HG03457 (cell line): ENCODE results near the gene RRP1.
A peak's percentile ranks its signal among the peaks of the same experiment; 100 is the strongest.

Source experiments
- ATAC-seq: cut with Tn5 transposase; IDR thresholded peaks from one replicate; pipeline ENCODE4 v1.9.1; 2021; ENCODE audit warnings: moderate number of reproducible peaks; ENCODE audit not compliant: unreplicated experiment

The RRP1 gene

DNA sequence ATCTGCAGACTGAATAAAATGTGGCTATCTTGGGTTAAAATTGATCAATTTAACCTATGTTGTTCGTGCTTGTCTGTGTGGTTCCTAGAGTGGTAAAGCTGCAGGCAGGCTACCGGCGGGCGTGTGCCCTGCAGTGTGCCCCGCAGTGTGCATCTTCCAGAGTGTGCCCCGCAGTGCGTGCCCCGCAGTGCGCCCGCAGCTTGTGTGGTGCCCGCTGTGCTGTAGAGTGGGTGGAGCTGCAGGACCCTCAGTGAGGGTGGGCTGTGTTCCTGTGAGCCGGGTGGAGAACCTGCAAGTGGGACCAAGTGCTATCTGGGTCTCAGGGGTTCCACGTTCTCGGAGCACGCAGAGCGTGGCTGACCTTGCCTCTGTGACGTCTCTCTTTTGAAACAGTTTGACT, 10.7 kb downstream of the RRP1 start:
- no peak for ATAC-seq

DNA sequence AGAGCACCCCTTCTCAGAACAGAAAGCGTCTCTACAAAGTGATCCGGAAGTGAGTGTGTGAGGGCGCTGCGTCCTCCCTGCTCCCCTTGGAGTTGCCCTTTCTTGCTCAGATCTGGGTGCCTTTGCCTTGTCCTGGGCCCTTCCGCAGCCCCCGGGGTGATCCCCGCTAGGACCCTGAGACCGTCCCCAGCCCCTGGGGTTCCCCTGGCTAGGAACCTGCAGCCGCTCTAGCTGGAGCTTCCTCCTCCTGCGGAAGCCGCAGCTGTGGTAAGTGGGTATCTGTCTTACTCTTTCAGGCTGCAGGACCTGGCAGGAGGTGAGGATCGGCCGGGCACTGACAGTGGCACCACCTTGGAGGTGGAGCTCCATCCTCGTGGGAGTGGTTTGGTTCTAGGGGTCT, 11.2 kb downstream of the RRP1 start:
- no peak for ATAC-seq

DNA sequence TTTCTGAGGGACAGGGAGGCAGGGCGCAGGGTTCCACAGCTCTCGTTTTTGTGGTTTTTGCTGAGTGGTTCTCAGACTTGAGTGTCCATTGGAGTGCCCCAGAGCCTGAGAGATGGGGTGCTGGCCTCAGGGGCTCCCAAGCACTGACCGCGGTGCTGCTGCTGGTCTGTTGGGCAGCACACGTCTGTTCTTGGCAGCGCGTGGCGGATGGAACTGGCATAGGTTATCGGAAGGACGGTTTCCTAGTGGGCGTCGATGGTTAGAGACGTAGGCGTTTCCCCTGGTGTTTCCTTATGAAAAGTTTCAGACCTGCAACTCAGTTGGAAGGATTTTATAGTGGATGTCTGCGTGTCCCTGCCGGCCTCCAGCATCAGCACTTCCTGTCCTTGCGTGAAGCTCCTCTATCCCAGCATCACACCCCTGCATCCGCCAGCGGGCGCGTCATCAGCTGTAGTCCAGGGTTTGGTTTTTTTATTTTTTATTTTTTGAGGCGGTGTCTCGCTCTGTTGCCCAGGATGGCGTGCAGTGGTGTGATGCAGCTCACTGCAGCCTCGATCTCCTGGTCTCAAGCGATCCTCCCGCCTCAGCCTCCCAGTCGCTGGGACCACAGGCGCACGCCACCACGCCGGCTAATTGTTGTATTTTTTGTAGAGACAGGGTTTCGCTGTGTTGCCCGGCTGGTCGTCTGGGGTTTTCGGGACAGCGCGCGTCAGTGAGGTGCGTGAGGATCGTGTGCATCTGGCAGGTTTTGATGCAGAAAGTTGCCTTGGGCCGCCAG, 11.8 kb downstream of the RRP1 start:
- no peak for ATAC-seq

DNA sequence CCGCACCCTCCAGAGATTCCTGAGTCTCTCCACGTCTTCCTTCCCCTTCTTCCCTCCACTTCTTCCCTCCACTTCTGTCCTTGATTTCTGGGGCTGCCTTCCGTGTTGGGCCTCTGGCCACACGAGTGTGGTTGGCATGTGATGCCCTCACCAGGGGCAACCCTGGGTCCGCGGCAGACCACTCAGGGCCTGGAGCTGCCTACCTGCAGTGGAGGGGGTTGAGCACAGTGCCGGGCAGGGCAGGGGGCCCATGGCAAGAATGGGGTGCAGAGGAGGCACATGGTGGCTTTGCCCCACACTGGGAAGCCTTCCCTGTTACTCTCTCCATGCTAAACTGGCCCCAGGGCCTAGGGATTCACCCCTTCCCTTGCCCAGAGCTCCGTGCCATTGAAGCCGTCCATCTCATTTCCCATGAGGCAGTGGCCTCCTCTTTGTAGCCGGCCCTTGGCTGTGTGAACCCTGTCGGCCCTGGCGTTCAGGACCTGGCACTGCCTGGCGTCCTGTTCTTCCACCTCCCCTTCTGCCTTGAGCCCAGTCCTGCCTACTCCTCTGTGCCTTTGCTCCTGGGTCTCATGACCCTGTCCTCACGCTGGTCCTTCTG, 13.4 kb downstream of the RRP1 start:
- ATAC-seq: no peak

DNA sequence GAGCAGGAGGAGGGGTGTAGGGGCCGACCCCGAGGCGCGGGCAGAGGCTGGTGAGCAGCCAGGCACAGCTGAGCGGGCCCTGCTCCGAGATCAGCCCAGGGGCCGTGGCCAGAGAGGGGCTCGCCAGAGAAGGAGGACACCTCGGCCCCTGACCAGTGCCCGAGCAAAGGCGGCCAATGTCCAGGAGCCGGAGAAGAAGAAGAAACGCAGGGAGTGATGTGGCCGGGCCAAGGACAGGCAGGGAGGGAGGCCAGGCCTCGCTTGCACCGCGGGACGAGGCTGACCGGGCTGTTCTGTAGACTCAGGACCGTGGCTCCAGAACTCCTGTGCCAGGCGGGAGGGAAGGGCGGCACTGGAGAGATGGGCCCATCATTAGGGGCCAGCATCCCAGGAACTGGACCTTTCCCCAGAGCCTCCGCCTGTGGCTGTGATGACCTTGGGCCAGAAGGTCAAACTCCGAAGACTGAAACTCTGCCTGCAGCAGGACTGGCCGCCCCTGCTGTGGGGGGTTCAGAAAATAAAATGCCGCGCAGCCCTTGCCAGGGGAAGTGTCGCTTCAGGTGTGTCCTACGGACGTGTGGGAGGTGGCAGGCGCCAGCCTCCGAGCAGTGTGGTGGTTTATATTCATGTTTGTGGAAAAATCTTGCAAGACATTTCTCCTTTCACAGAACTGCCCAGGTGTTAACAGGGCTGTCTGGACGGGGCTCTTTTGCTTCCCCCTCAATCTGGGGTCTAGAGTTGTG, 14.4 kb downstream of the RRP1 start:
- no peak for ATAC-seq

DNA sequence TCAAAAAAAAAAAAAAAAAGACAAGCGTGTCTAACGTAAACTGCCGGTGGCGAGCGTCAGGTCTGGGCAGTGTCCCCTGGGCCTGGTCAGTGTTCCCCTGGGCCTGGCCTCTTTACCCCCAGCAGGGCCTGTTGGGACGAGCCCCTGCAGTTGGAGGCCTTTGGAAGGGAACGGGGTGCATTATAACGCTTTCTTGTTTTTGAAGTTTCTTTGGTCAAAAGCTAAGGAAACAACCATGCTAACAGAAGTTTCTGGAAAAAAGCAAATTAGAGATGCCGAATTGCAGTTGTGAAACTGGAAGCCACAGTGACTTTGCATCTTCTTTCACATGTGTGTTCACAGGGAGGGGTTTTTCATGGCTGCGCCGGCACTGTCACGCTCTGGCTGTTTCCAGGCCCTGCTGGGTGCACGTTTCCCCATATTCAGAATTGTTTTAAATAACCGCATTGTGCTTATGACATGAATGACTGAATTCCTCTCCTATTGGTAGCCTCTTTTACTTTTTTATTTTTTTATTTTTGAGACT, 16.0 kb downstream of the RRP1 start:
- ATAC-seq: peak; percentile 54

DNA sequence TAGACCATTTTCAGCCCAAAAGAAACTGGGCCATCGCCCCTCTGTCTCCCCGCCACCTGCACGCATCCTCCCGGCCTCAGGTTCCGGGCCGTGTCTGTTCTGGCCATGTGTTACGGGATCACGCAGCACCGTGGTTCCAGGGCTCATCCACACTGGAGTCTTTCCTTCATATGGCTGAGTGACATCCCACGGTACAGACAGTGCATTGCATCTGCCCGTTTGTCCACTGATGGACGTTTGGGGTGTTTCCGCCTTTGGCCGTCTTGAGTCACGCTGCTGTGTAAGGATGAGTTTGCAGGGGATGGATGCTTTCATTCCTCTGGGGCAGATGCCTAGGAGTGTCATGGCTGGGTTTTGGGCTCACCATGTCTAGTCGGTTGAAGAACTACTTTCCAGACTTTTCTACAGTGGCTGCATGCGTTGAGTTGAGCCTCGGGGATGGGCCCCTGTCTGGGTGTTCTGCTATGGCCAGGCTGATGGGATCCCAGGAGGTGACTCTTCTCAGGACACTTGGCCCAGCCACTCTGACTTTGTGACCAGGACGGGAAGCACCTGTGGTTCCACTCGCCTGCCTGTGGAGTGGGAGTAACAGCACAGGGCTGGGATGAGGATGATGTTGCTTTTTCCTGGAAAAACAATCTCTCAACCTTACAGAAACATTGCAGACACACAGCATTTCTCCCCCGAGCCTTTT, 16.8 kb downstream of the RRP1 start:
- no peak for ATAC-seq

DNA sequence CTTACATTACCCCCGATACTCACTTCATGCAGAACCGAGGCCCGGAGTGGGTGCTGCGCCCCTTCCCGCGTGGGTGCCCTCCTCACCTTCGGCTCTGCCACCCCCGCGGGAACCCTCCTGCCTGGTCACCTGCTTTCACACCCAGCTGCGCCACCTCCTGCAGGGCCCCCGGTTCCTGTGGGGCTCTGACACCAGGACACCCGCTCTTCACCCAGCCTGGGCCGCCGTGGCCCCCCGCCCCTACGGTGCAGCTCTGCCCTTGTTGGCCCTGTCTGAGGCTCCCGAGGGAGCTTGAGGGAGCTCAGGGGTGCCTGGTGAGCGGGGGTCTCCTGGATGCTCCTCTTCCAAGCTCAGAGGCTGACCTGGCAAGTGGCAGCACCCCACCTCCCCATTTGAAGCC, 19.0 kb downstream of the RRP1 start:
- ATAC-seq: no peak

DNA sequence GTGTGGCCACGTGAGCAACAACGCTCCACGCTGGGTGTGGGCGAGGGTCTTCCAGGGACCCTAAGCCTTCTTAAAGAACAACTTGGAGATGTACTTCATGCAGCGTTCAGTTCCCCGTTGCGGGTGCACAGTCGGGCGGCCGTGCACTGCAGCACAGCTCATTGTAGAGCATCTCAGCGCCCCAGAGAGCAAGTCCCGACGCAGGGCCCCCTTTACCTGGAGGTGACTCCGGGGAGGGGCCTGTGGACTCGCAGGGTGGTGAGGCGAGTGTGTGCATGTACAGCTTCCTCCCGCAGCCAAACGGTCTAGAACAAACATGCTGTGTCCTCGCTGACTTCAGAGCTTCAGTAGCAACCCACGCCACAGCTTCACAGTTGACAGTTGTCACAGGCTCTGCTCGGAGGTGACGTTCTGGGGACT, 19.5 kb downstream of the RRP1 start:
- ATAC-seq: no peak

DNA sequence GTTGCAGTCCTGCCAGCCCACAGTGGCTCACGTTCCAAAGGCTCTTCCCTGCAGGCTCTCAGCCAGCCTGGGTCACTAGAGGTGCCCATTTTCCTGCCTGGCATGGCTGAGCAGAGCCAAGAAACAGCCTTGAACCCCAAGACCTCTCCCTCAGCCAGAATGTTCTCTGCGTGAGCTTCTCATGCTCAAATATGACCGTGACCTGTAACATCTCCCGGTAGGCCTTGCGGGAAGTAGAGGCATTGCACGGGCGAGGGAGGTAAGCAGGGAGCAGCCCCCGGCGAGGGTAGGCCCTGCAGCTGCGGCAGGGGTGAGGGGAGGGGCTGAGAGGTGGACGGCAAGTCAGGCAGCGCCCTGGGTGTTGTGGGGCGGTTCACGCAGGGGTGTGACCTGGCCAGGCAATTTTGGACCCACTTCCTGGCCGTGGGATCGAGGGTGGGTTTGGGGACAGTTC, 20.0 kb downstream of the RRP1 start:
- ATAC-seq: no peak

DNA sequence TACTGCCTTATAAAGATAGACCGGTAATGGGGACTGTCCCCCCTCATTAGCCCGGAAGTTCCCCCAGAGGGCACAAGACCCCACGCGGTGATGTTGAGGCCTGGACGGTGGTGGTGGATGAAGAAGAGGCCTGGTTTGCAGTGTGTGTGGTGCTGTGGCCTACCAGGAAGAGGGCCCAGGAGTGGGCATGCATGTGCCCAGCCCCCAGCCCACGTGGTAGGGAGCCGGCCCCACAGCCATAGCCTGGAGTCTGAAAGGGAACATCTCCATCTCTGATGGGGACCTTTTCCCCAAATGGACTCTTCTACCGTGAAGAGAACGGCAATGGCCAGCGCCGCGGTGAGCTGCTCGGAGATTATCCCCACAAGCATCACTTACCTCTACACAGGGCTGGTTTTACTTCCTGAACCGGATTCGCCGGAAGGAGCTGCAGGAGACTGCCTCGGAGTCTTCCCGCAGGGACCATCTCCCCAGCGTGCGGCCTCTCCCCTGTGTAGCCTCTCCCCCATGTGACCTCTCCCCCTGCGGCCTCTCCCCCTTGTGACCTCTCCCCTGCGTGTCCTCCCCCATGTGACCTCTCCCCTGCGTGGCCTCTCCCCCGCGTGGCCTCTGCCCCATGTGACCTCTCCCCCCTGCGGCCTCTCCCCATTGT, 20.6 kb downstream of the RRP1 start:
- ATAC-seq: no peak

DNA sequence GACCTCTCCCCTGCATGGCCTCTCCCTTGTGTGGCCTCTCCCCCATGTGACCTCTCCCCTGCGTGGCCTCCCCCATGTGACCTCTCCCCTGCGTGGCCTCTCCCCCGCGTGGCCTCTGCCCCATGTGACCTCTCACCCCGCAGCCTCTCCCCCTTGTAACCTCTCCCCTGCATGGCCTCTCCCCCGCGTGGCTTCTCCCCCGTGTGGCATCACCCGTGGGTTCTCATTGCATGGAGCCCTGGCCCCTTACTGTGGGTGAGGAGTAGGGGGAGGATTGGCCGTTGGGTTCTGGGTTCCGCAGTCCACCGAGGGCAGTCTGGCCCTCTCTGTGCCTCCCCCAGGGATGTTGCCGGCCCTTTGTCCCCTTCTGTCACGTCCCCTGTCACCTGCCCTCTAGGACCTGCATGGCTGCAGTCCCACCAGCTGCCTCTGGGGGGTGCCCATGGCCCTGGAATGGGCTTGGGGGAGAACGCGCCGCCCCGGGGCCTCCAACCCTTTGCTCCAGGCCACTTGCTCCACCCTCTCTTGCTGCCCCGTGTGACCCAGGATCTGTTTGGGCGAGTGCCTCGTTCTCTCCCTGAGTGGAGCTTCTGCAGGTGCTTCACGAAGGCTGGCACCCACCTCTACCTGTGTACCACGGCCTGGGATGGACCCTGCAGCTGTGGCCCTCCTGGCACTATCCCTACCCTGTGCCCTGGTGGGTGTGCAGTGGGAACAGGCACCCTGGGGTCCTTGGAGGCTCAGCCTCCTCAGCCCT, 21.3 kb downstream of the RRP1 start:
- ATAC-seq: no peak

DNA sequence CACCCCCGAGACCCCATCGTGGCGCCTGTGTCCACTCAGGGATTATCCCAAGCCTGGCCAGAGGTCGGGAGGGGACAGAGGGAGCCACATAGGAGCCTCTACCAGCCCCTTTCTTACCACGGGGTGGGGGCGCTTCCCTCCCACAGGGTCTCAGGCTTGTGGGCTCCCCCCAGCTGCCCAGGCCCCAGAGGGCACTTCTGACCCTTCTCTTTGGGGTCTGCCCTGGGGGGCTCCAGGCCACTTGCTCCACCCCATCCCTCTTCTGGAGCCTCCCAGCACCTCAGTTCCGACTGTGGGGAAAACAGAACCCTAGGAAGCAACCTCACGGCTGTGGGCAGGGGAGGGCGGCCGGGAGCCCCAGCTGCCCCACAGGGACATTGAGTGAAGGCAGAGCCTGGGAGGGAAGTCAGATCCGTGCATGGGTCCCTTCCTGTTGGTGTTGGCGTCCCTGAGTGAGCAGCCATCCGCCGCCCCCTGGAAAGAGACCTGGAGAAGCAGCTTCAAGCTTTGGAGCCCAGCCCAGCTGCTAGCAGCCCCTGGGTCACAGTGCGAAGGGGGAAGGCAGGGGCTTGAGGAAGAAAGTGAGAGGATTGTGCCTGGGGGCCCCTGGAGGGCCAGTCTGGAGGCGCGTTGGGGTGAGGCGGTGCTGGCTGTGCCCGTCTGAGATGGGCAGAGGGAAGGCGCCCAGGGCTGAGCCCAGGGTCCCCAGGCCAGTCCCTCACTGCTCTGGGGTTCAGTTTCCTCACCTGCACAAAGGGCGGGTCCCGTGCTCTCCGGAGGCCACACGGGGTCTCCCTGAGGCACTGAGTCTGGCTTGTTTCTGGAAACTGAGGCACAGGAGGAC, 22.1 kb downstream of the RRP1 start:
- ATAC-seq: no peak

DNA sequence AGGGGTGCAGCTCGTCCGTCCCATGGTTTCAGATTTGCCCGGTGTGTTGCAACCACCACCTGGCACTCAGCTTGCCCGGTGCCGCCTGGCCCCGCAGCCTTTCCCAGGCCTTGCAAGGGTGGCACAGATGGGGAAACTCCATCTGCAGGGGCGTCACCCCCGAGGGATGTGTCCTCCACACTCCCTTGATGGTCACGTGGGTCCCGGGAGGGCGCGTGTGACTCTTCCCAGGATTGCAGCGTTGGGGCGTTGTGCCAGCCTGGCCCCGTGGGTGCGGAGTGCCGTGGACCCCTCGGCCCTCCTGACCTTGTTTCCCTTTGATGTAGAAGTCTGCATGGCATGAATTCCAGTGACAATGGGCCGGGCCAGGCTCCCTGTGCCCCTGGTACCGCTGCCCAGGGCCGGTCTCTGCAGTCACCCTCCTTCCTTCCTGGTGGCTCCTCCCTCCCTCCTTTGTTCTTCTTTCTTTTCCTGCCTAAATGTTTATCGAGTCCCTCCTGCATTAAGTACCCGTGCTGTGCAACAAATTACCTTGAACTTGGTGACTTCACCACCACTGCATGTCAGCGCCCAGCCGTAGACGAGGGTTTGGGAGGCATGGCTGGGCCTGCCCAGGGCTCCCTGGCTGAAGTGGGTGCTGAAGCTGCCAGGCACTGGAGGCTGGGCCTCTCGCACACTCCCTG, 22.9 kb downstream of the RRP1 start:
- no peak for ATAC-seq

DNA sequence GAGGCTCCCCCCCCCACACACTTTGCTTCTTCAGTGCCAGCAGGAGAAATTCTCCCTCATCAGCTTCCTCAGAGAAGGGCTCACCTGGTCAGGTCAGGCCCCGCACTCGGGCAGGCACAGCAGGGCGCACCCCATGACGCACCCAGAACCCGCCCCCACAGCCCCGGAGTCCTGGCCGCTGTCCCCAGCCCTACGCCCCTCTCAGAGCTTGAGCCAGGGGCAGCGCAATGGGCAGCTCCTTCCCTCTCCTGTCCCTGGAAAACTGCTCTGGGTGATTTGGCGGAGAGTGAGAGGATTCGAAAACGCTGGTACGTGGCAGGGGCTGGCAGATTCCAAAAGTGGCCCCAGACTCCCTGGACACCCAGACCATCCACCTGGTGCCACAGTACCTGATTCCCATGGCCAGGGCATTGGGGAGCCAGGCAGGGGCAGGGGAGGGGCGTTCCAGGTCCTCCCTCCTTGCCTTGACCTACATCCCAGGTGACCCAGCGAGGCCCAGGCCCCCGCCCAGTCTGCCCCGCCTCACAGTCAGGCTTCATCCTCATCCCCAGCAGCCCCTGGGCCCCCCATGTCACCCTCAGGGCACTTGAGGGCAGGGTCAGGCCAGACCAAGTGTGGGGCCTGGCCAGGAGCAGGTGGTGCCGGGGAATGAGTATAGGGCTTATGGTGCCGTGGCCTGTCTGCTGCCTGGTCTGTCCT, 23.7 kb downstream of the RRP1 start:
- ATAC-seq: no peak

DNA sequence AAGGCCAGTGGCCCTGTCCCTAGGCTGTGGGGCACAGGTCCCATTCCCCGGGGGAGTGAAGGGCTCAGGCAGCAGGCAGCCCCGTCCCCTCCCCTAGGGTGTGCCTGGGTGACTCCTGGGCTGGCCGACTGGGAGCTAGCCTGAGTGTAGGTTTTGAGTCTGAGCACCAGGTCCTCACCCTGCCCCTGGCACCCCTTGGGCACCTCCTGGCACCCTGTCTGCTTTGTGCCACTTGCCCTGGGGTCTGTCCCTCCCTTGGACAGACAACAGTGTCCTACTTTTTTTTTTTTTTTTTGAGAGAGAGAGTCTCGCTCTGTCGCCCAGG, 24.2 kb downstream of the RRP1 start:
- no peak for ATAC-seq

DNA sequence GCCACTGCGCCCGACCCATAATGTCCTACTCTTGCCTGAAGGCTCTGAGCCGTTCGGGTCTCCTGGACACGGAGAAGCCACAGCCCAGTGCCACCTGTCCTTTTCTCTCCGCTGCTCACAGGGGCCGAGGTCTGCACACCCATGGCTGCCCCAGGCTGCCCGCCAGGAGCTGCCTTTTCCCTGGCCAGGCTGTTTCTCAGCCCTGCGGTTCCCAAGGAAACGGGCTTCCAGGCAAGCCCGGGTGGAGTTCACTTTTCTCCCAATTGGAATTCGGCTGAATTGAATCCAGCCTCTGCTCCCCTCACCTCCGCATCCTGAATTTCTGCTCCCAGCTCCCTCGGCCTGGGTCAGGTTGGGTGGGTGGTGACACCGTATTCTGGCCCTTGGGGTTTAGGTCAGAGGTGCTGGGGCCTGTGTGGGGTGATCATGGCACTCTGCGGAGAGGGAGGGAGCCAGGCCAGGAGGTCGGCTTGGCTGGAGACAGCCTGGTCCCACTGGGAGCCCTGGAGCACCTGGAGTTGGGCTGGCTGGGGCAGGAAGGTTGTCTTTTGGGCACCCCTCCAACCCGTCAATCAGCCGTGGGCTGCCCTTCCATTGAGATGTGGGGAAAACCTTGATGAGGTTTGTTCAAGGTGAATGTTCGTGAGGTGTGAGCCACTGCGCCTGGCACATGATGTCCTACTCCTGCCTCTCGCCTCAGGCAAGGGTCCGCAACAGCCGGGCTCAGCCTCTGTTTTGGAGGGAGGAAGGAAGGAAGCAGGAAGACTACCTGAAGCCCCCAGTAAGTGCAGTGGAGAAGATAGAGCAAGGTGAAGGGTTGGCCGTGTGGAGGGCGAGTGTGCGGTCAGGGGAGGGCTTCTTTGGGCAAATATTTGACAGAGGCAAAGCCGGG, 25.1 kb downstream of the RRP1 start:
- no peak for ATAC-seq
